SK-N-SH (cell line): ENCODE measurements around the gene CMBL. TPM values are rescaled to one million over a fixed set of nuclear protein-coding genes. Genes with fewer than 3 reads are reported as not detected.

Source experiments
- CTCF ChIA-PET: fragments of 300-600, 350-600 bp; formaldehyde crosslinking; extraction: SDS; loops from one replicate; lab custom pipeline; 2021; lab: Yijun Ruan, JAX
- POLR2A ChIA-PET: fragments of 350-600 bp; sonication (Branson Sonifier 250); formaldehyde crosslinking; extraction: SDS; loops from one replicate; lab custom pipeline; 2020; ENCODE audit warnings: antibody characterized with exemption, inconsistent platforms; lab: Yijun Ruan, JAX
- DNase-seq: peaks from one replicate; pipeline ENCODE4 v3.0.0; 2012
- H2AFZ ChIP-seq: fragments of 200-600 bp; sonication (generic); 2 replicates; pipeline ENCODE4 v1.8.1; 2016; ENCODE audit warnings: antibody characterized with exemption, mild to moderate bottlenecking, low read depth
- H3F3A ChIP-seq: fragments of 200-600 bp; sonication (generic); replicated peaks from 2 replicates; pipeline ENCODE3; 2016; ENCODE audit warnings: antibody characterized with exemption, mild to moderate bottlenecking; ENCODE audit not compliant: insufficient read depth
- H3K27ac ChIP-seq, 2 experiments: fragments of 200-500 bp in 1 of 2; fragments of 200-600 bp in 1 of 2; sonication (Bioruptor generic) in 1 of 2; sonication (generic), shearing (Covaris generic) in 1 of 2; 2 replicates each; pipeline versions ENCODE4 v1.5.1 to v1.6.1; 2014 to 2016; ENCODE audit warnings: low read depth in 2 of 2, inconsistent platforms in 1 of 2, low read length in 1 of 2, mild to moderate bottlenecking in 1 of 2, mixed read lengths in 1 of 2
- H3K27me3 ChIP-seq: fragments of 200-600 bp; sonication (generic), shearing (Covaris generic); 2 replicates; pipeline ENCODE4 v1.6.1; 2016; ENCODE audit warnings: mixed run types; ENCODE audit not compliant: insufficient read depth
- H3K36me3 ChIP-seq, 2 experiments: fragments of 200-500 bp in 1 of 2; fragments of 200-600 bp in 1 of 2; sonication (Bioruptor generic) in 1 of 2; sonication (generic) in 1 of 2; replicated peaks in 1 of 2; 2 replicates each; pipeline versions ENCODE3 to v1.5.1; 2014 to 2016; ENCODE audit warnings: low read length in 1 of 2, mild to moderate bottlenecking in 1 of 2; ENCODE audit not compliant: insufficient read depth in 2 of 2, control insufficient read depth in 1 of 2
- H3K4me1 ChIP-seq, 2 experiments: fragments of 200-500 bp in 1 of 2; fragments of 200-600 bp in 1 of 2; sonication (Bioruptor generic) in 1 of 2; sonication (generic), shearing (Covaris generic) in 1 of 2; 2 replicates each; pipeline versions ENCODE4 v1.5.1 to v1.6.1; 2014 to 2016; ENCODE audit warnings: low read depth in 1 of 2, low read length in 1 of 2, mixed run types in 1 of 2; ENCODE audit not compliant: insufficient read depth in 2 of 2, control insufficient read depth in 1 of 2
- H3K4me2 ChIP-seq: fragments of 200-600 bp; sonication (generic), shearing (Covaris generic); 2 replicates; pipeline ENCODE4 v1.6.1; 2017; ENCODE audit warnings: mixed run types
- H3K4me3 ChIP-seq, 2 experiments: fragments of 200-500 bp in 1 of 2; fragments of 200-600 bp in 1 of 2; sonication (Bioruptor generic) in 1 of 2; sonication (generic), shearing (Covaris generic) in 1 of 2; 2 replicates each; pipeline versions ENCODE4 v1.5.1 to v1.8.1; 2014 to 2016; ENCODE audit warnings: low read depth in 2 of 2, inconsistent platforms in 1 of 2, low read length in 1 of 2, mild to moderate bottlenecking in 1 of 2, mixed read lengths in 1 of 2, moderate library complexity in 1 of 2
- H3K79me2 ChIP-seq: fragments of 200-600 bp; sonication (generic); 2 replicates; pipeline ENCODE4 v1.8.1; 2017; ENCODE audit warnings: mild to moderate bottlenecking; ENCODE audit not compliant: insufficient read depth
- H3K9ac ChIP-seq: fragments of 200-600 bp; sonication (generic); 2 replicates; pipeline ENCODE4 v1.6.1; 2017; ENCODE audit warnings: mixed run types
- H3K9me2 ChIP-seq: fragments of 200-600 bp; sonication (generic); 2 replicates; pipeline ENCODE4 v1.6.1; 2017; ENCODE audit warnings: mixed run types
- H3K9me3 ChIP-seq: fragments of 200-600 bp; sonication (generic); 2 replicates; pipeline ENCODE4 v1.6.1; 2017; ENCODE audit warnings: mixed run types, mild to moderate bottlenecking, moderate library complexity
- H4K20me1 ChIP-seq: fragments of 200-600 bp; sonication (generic); 2 replicates; pipeline ENCODE4 v1.6.1; 2017; ENCODE audit warnings: mild to moderate bottlenecking, mixed run types; ENCODE audit not compliant: insufficient read depth
- CHD2 ChIP-seq: fragments of 150-350 bp; IDR thresholded peaks from 2 replicates; pipeline ENCODE4 v1.6.1; 2018; ENCODE audit warnings: low read length; ENCODE audit not compliant: partially characterized antibody
- ELF1 ChIP-seq: IDR thresholded peaks from 2 replicates; pipeline ENCODE4 v1.4.0; 2012
- EP300 ChIP-seq, 2 experiments: IDR thresholded peaks; 2 replicates each; pipeline versions ENCODE4 v1.4.0 to v1.6.1; 2012; ENCODE audit warnings: borderline replicate concordance in 1 of 2, low read depth in 1 of 2, low read length in 1 of 2
- EZH2phosphoT487 ChIP-seq: fragments of 200-600 bp; sonication (generic); IDR thresholded peaks from 2 replicates; pipeline ENCODE4 v1.6.1; 2017; ENCODE audit warnings: low read depth, mixed run types, mild to moderate bottlenecking, antibody characterized with exemption, moderate library complexity, borderline replicate concordance
- FOXJ3 ChIP-seq: sonication (generic); formaldehyde crosslinking; IDR thresholded peaks from 2 replicates; pipeline ENCODE4 v1.5.1; 2020; ENCODE audit warnings: mild to moderate bottlenecking, missing genetic modification reagents
- FOXM1 ChIP-seq: IDR thresholded peaks from 2 replicates; pipeline ENCODE4 v1.4.0; 2012; ENCODE audit warnings: low read depth, mild to moderate bottlenecking
- MAX ChIP-seq: IDR thresholded peaks from 2 replicates; pipeline ENCODE4 v1.4.0; 2012; ENCODE audit warnings: low read depth
- MXI1 ChIP-seq: IDR thresholded peaks from 2 replicates; pipeline ENCODE4 v1.6.1; 2012; ENCODE audit warnings: mild to moderate bottlenecking, low read depth, low read length, improper control_type of control experiment
- NFIC ChIP-seq: IDR thresholded peaks from 2 replicates; pipeline ENCODE4 v1.4.0; 2012; ENCODE audit warnings: borderline replicate concordance
- NRF1 ChIP-seq: IDR thresholded peaks from 2 replicates; pipeline ENCODE4 v1.6.1; 2012; ENCODE audit warnings: low read depth, mild to moderate bottlenecking, low read length
- POLR2AphosphoS5 ChIP-seq: IDR thresholded peaks from 2 replicates; pipeline ENCODE4 v1.6.1; 2012; ENCODE audit warnings: low read depth, low read length
- RCOR1 ChIP-seq: fragments of 150-350 bp; IDR thresholded peaks from 2 replicates; pipeline ENCODE4 v1.6.1; 2017; ENCODE audit warnings: antibody characterized with exemption, low read length
- REST ChIP-seq: IDR thresholded peaks from 2 replicates; pipeline ENCODE4 v1.6.1; 2012; ENCODE audit warnings: mild to moderate bottlenecking, low read depth, low read length, moderate library complexity
- RFX5 ChIP-seq: IDR thresholded peaks from 2 replicates; pipeline ENCODE4 v1.6.1; 2012; ENCODE audit warnings: mild to moderate bottlenecking, improper control_type of control experiment, low read length
- SIN3A ChIP-seq: IDR thresholded peaks from 2 replicates; pipeline ENCODE4 v1.6.1; 2012; ENCODE audit warnings: low read depth, mild to moderate bottlenecking, low read length, moderate library complexity, borderline replicate concordance
- TAF1 ChIP-seq: IDR thresholded peaks from 2 replicates; pipeline ENCODE4 v1.6.1; 2012; ENCODE audit warnings: low read depth, mild to moderate bottlenecking, low read length, moderate library complexity, borderline replicate concordance
- TCF12 ChIP-seq: IDR thresholded peaks from 2 replicates; pipeline ENCODE4 v1.4.0; 2012
- USF2 ChIP-seq: fragments of 150-350 bp; IDR thresholded peaks from 2 replicates; pipeline ENCODE4 v1.6.1; 2017; ENCODE audit warnings: antibody characterized with exemption, low read length, low read depth, borderline replicate concordance
- WGBS: methylation state at CpG from one replicate; pipeline ENCODE4 v1.1.6; 2017; ENCODE audit warnings: low lambda C conversion rate; 5-methylcytosine and 5-hydroxymethylcytosine counted together
- polyA plus RNA-seq, 3 experiments: library from polyadenylated mRNA; depleted of rRNA; stranded (reverse); fragments of >200 nt; gene quantifications; 2 replicates each; pipeline ENCODE4 v1.2.3, GENCODE V29; 2012
- TF ChIP-seq, protein P1 (sequence below): fragments of 200-600 bp; sonication (generic); IDR thresholded peaks from 2 replicates; pipeline ENCODE4 v1.6.1; 2017; ENCODE audit warnings: antibody characterized with exemption, mild to moderate bottlenecking, moderate library complexity
- TF ChIP-seq, protein P2 (sequence below): fragments of 150-350 bp; IDR thresholded peaks from 2 replicates; pipeline ENCODE4 v1.6.1; 2016; ENCODE audit warnings: mild to moderate bottlenecking, low read depth, low read length

Gene CMBL
- polyA plus RNA-seq, 1 of the 3 experiments (the other 2 are of a cell fraction) = 61.0 TPM

- no peak for DNase-seq
- no peak overlapping the region for H3K4me2 ChIP-seq
- no peak overlapping the region for H3K27ac ChIP-seq
- H3K4me1 ChIP-seq = peaks cover 0 to 12% of the 10 kb centered on the region in 2 experiments; a peak in 1 of 4 replicates
- H3K9me2 ChIP-seq = no peaks in the 10 kb centered on the region
- ChIA-PET CTCF (interaction anchor here (1.6 kb wide), 1 partner anchor 18 kb away, joined by 5 read pairs; no protein-coding TSS in a partner anchor), POLR2A (no interaction called here)
- no peaks in the 10 kb centered on the region for H4K20me1 ChIP-seq
- TF ChIP-seq NFIC (no peak), RCOR1 (no peak), CHD2 (no peak), TCF12 (no peak), EZH2phosphoT487 (no peak), MXI1 (no peak), FOXM1 (no peak), REST (no peak), SIN3A (no peak), TAF1 (no peak), EP300 (IDR thresholded peaks at IDR 0.05; ENCODE audit: borderline replicate concordance in 1 of 2, low read depth in 1 of 2, low read length in 1 of 2) (no peak), RFX5 (no peak), USF2 (no peak), ELF1 (no peak), NRF1 (no peak), FOXJ3 (no peak), POLR2AphosphoS5 (no peak), MAX (no peak)
- TF ChIP-seq, protein P1, sequence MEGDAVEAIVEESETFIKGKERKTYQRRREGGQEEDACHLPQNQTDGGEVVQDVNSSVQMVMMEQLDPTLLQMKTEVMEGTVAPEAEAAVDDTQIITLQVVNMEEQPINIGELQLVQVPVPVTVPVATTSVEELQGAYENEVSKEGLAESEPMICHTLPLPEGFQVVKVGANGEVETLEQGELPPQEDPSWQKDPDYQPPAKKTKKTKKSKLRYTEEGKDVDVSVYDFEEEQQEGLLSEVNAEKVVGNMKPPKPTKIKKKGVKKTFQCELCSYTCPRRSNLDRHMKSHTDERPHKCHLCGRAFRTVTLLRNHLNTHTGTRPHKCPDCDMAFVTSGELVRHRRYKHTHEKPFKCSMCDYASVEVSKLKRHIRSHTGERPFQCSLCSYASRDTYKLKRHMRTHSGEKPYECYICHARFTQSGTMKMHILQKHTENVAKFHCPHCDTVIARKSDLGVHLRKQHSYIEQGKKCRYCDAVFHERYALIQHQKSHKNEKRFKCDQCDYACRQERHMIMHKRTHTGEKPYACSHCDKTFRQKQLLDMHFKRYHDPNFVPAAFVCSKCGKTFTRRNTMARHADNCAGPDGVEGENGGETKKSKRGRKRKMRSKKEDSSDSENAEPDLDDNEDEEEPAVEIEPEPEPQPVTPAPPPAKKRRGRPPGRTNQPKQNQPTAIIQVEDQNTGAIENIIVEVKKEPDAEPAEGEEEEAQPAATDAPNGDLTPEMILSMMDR = no peak
- TF ChIP-seq, protein P2, sequence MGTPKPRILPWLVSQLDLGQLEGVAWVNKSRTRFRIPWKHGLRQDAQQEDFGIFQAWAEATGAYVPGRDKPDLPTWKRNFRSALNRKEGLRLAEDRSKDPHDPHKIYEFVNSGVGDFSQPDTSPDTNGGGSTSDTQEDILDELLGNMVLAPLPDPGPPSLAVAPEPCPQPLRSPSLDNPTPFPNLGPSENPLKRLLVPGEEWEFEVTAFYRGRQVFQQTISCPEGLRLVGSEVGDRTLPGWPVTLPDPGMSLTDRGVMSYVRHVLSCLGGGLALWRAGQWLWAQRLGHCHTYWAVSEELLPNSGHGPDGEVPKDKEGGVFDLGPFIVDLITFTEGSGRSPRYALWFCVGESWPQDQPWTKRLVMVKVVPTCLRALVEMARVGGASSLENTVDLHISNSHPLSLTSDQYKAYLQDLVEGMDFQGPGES = no peak
- H2AFZ ChIP-seq = no peak overlapping the region
- H3K9ac ChIP-seq = no peak overlapping the region
- peaks cover 12% of the 10 kb centered on the region for H3K79me2 ChIP-seq
- 88% methylated on average over 11 of the region's 11 CpGs for WGBS
- no peaks in the 10 kb centered on the region for H3K36me3 ChIP-seq
- no peaks in the 10 kb centered on the region for H3K9me3 ChIP-seq
- H3K4me3 ChIP-seq = no peak overlapping the region
- H3F3A ChIP-seq = no peaks in the 10 kb centered on the region
- no peaks in the 10 kb centered on the region for H3K27me3 ChIP-seq
Measured at GRCh38 chr5:10301842-10302610, 5.7 kb downstream of the CMBL start.
